ENCODE results near the gene TBXAS1.
"Not testable (repeated sequence)": the region's sequence is repeated elsewhere in the genome, so short reads cannot be mapped to it uniquely, and the experiment has no call there.

The TBXAS1 gene

GRCh38 chr7:139893461-139893860 is 64.4 kb downstream of the TBXAS1 start:
- DNase-seq (ENCODE audit: low spot score): no peak

- DNase-seq (ENCODE audit: low spot score): no peak
Measured at GRCh38 chr7:139893999-139894398, 64.9 kb downstream of the TBXAS1 start.

- DNase-seq (ENCODE audit: low spot score): no peak
Measured at GRCh38 chr7:139895141-139895829, 66.2 kb downstream of the TBXAS1 start.

- no peak for DNase-seq (ENCODE audit: low spot score)
Measured at GRCh38 chr7:139896288-139896687, 67.2 kb downstream of the TBXAS1 start.

- no peak for DNase-seq (ENCODE audit: low spot score)
Measured at GRCh38 chr7:139896831-139897230, 67.8 kb downstream of the TBXAS1 start.

- DNase-seq (ENCODE audit: low spot score): no peak
Measured at GRCh38 chr7:139897422-139898090, 68.5 kb downstream of the TBXAS1 start.

- DNase-seq (ENCODE audit: low spot score): no peak
Measured at GRCh38 chr7:139898483-139898882, 69.4 kb downstream of the TBXAS1 start.

GRCh38 chr7:139899328-139899955 is 70.4 kb downstream of the TBXAS1 start:
- DNase-seq (ENCODE audit: low spot score): no peak

- DNase-seq (ENCODE audit: low spot score): no peak
Measured at GRCh38 chr7:139900326-139900725, 71.3 kb downstream of the TBXAS1 start.

GRCh38 chr7:139901056-139901795 is 72.2 kb downstream of the TBXAS1 start:
- DNase-seq (ENCODE audit: low spot score): no peak

- DNase-seq (ENCODE audit: low spot score): no peak
Measured at GRCh38 chr7:139901901-139902300, 72.8 kb downstream of the TBXAS1 start.

GRCh38 chr7:139902436-139903102 is 73.5 kb downstream of the TBXAS1 start:
- DNase-seq (ENCODE audit: low spot score): no peak

GRCh38 chr7:139903103-139903477 is 74.0 kb downstream of the TBXAS1 start:
- not testable (repeated sequence) for DNase-seq (ENCODE audit: low spot score)

GRCh38 chr7:139906879-139907278 is 77.8 kb downstream of the TBXAS1 start:
- no peak for DNase-seq (ENCODE audit: low spot score)

GRCh38 chr7:139908792-139909191 is 79.7 kb downstream of the TBXAS1 start:
- no peak for DNase-seq (ENCODE audit: low spot score)

- DNase-seq (ENCODE audit: low spot score): no peak
Measured at GRCh38 chr7:139909379-139910050, 80.5 kb downstream of the TBXAS1 start.

GRCh38 chr7:139913021-139913844 is 84.2 kb downstream of the TBXAS1 start:
- DNase-seq (ENCODE audit: low spot score): no peak

- no peak for DNase-seq (ENCODE audit: low spot score)
Measured at GRCh38 chr7:139913845-139914135, 84.7 kb downstream of the TBXAS1 start.

GRCh38 chr7:139914306-139915267 is 85.5 kb downstream of the TBXAS1 start:
- DNase-seq (ENCODE audit: low spot score): no peak
